ENCODE data around the gene ATE1.
A peak's percentile ranks its signal among the peaks of the same experiment; 100 is the strongest.
"Not testable (repeated sequence)": the region's sequence is repeated elsewhere in the genome, so short reads cannot be mapped to it uniquely, and the experiment has no call there.

ATE1 gene

DNA sequence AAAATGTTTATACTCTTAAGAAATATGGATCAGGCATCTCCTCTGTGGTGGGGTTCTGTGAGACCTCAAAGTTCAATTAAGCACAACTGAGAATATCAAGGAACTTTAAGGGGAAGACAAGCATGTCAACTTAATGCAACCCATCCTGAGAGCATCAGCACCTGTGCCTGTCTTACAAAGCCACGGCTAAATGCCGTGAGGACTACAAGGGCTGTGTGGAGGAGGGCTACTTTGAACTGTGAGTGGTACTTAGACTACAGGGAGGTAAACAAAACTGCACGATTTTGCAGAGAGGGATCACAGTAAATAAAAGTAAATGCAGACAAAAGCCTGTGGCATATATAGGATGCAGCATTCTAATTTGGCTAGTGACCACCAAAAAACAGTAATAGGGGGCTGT, 139.1 kb downstream of the ATE1 start:
- no peak for DNase-seq (ENCODE audit: low spot score)

DNA sequence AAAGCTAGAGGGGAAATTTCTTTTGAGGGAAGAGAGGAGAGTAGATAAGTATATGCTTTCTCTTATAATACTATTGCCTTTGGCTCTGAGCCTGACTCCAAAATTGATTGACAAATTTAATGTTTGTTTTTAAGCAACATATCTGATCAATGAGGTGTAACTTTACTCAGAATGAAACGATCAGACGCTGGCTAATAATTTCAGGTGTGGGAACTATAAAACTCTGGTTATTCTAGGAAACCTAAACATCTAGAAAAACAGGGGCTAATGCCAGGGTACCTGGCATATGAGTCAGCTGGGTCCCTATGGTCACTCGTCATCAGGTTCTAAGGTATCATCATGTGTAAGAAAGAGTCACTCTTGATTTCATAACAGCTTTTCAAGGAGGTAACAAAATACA, 139.7 kb downstream of the ATE1 start:
- DNase-seq (ENCODE audit: low spot score), result peak; percentile 85

DNA sequence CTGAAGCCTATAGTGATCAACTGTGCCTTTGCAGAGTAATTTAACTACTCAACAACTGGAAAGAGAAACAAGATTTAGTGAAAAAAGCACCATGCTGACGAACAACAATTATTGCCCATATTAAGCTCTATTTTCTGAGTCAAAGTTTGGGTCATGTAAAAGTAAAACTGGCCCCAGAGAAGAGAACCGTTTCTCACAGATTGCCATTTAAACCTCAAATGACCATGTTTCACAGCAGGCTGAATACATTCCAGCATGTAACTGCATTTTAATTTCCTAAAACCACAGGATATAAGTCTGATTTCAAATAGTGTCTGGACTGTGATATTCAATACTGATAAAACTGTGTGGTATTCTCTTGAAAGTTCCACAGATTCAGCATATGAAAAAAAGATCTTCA, 140.7 kb downstream of the ATE1 start:
- no peak for DNase-seq (ENCODE audit: low spot score)

DNA sequence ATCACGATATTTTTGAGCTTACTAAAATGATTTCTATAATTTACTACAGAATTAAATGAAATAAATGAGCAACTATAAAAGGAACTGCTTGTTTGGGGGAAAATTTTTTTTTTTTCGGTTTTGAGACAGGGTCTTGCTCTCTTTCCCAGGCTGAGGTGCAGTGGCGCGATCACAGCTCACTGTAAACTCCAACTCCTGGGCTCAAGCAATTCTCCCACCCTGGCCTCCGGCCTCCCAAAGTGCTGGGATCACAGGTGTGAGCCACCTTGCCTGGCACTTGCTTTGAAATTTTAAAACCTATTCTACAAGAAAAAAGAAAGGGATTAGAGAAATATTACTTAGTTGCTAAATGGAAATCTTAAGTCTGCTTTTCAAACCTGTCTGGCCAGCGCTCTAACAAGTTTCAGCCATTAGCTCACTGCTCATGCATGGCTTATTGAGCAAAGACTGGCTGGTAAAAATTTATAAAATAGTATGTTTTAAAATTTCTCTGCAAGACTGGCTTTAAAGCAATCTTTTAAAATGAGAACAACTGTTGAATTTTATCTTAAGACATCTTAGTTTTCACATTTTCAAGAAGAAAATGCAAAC, 144.0 kb downstream of the ATE1 start:
- DNase-seq (ENCODE audit: low spot score), result no peak

DNA sequence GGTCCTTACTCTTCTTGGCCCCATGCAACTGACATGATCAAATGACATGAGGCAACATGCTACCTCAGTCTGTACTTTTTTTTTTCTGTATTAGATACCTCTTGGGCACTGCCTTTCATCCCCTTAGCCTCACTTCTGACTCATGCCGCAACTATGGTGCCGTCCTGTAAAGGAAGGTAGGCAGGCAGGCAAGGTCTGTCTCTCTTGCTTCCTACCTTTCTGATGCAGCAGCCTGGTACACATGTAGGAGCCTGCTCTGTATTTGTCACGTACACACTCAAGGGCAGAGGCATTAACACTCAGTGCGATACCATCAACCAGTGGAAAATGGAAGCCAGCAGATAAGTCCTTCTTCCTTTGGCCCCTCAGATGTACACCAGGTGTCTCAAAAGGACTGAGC, 146.7 kb downstream of the ATE1 start:
- DNase-seq (ENCODE audit: low spot score), result peak; percentile 78

DNA sequence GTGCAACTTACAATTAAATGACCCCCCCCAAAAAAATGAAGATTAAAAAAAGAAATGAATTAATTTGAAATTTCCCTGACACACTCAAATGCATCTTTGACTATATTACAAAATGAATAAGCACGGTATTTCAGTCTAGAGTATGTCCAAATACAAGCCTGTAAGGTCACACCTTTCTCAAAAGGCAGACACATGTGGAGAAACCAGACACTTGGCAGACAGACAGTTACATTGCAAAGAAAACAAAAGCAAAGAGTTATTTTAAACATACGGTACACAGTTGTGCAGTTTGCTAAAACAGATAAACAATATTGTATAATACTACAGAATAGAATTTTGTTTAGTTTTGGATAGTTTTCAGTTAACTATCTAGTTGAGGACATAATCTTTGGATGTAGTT, 153.0 kb downstream of the ATE1 start:
- DNase-seq (ENCODE audit: low spot score), result no peak

DNA sequence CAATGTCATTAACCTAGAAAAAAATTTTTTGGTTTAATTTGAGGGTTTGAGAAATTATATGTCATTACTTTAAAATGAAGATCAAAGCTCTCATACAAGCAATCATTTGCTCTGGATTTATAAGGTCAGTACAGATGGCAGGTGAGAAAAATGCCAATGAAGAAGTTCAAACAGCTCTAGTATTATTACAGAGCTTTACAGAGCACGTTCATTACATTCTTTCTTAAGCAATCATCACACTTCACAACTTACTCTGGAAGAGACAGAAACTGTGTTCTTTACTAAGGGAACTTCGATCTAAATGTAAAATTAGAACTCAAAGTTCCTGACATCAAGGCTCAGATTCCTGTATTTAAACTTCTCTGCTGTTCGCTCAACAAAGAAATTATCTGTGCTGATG, 153.4 kb downstream of the ATE1 start:
- peak; percentile 55 for DNase-seq (ENCODE audit: low spot score)

DNA sequence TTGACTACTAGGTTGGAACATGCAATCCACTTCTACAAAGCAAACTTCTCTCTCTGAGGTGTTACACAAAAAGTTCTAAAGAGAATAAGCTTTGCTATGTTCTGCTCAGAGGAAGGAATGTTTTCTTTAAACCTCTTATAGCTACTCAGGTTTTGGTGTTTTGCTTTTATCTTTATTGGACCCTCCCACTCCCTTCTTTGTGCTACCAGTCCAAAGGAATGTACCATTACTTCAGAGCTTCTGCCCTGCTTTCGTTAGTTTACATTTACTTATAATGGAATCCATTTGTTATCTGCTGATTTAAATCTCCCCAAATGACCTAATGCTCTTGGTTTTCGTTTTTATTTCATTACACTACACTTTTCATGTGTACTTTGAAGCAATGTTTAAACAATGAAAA, 154.9 kb downstream of the ATE1 start:
- DNase-seq (ENCODE audit: low spot score), result no peak

DNA sequence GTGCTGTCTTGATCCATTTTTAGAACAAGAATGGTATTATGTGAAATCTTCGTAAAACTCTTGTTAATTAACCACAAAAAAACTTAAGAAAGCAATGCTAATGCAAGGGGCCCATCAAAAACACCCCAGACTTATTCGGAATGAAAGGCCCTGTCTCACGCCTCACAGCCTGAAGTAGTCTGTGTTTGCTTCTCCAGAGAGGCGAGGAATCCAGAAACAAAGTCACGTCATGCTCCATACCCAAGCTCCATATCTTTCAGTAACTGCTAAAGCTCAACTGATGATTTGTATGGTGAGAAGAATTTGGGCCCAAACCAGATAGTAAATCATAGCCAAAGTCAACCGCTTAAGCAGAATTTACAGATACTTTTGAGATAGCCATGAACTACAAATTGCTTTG, 155.4 kb downstream of the ATE1 start:
- DNase-seq (ENCODE audit: low spot score), result no peak

DNA sequence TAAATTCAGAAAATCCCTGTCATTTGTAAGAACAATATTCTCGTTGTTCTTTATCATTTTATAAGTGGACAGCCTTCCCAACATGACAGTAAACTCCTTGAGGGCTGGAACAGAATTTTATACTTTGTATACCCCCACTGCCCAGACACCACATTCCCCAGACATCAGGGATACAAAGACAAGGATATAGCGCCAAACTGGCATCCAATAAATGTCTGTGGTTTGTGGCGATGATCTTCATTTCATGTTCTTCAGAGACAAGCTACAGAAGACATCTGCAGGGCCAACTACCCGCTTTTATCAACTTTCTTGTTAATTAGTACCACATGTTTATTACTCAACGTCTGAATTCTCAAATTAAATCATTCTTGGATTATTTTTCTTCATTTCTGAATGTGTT, 155.9 kb downstream of the ATE1 start:
- DNase-seq (ENCODE audit: low spot score), result no peak

DNA sequence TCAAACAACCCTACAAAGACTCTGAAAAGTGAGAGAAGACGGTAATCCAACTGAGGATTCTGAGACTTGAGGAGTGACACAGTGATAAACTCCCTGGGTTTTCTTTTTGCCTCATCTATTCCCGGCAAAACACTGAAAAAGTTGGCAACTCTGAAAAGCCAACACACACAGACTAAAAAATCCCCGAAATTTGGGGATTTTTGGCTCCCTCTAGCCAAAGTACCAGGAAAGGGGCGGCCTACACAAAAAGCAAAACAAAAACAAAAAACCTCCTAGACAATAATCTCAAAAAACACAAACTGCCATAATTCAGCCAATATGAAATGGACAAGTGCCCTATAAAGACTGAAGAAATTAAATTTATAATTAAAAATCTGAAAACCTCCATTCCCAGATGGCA, 161.4 kb downstream of the ATE1 start:
- DNase-seq (ENCODE audit: low spot score), result no peak

DNA sequence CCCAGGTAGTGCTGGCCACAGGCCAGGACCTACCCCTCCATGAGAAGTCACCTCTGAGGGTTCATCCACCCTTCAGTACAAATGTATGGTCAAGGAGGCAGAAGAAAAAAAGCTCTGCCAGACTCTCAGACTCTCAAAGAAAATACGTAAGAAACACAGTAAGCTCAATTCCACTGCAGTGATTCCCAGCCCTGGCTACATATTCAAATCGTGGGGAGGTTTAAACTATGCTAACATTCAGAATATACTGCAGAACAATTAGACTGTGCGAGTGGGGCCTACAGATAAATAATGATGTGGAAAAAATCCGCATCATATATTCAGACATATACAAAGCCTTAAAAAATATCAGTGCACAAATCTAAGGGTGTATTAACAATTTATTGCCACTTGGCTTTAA, 162.6 kb downstream of the ATE1 start:
- DNase-seq (ENCODE audit: low spot score), result no peak

DNA sequence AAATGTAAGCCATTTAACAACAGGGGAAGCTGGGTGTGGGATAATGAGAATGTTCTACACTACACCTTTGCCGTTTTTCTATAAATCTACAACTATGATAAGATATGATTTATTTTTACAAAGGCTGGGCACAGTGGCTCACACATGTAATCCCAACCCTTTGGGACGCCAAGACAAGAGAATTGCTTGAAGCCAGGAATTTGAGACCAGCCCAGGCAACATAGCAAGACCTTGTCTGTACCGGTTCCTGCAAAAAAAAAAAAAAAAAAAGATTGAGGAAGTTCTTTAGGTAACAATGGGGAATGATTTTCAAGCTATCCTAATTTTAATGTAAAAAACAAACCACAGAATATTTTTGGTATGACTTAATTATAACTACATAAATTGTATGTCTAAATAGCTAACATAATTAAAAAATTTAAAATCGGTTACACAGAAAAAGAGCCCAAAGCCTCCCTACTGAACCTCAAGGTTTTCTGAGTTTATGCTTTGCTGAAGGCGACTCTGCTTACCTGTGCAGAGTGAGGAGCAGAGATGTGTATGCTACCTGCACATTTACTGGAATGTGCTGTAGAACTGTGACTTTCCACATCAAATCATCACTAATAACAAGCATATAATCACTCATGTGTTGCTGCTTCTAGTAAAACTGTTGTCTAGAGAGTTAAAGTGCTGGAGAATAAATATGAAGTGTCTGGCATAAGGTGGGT, 163.4 kb downstream of the ATE1 start:
- DNase-seq (ENCODE audit: low spot score), result no peak

DNA sequence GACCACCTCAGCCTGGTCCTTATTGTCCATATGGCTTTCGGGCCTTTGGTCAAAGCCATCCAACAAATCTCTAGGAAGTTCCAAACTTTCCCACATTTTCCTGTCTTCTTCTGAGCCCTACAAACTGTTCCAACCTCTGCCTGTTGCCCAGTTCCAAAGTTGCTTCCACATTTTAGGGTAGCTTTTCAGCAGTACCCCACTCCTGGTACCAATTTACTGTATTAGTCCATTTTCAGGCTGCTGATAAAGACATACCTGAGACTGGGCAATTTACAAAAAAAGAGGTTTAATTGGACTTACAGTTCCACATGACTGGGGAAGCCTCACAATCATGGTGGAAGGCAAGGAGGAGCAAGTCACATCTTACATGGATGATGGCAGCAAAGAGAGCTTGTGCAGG, 170.6 kb downstream of the ATE1 start:
- DNase-seq (ENCODE audit: low spot score), result not testable (repeated sequence)

DNA sequence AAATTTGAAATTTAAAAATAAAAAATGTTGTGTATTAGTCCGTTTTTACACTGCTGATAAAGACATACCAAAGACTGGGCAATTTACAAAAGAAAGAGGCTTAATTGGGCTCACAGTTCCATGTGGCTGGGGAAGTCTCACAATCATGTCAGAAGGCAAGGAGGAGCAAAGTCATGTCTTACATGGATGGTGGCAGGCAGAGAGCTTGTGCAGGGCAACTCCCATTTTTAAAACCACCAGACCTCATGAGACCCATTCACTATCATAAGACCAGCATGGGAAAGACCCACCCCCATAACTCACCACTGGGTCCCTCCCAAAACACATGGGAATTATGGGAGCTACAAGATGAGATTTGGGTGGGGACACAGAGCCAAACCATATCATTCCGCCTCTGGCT, 172.3 kb downstream of the ATE1 start:
- DNase-seq (ENCODE audit: low spot score), result not testable (repeated sequence)

DNA sequence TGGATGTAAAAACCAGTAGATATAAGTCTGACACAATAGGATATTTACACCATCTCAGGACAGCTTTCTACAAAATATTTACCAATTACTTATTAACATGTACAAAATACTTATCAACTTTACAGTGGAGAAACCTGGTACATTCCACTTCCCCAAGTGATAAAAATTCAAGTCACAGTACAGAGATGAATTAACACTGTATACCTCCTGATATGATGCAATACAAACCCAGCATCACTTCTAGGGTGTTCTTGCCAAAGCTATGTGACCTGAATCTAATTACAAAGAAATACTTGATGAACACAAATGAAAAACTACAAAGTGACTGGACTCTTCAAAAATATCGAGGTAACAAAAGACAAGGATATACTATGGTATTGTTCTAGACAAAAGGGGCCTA, 173.2 kb downstream of the ATE1 start:
- peak; percentile 6 for DNase-seq (ENCODE audit: low spot score)

DNA sequence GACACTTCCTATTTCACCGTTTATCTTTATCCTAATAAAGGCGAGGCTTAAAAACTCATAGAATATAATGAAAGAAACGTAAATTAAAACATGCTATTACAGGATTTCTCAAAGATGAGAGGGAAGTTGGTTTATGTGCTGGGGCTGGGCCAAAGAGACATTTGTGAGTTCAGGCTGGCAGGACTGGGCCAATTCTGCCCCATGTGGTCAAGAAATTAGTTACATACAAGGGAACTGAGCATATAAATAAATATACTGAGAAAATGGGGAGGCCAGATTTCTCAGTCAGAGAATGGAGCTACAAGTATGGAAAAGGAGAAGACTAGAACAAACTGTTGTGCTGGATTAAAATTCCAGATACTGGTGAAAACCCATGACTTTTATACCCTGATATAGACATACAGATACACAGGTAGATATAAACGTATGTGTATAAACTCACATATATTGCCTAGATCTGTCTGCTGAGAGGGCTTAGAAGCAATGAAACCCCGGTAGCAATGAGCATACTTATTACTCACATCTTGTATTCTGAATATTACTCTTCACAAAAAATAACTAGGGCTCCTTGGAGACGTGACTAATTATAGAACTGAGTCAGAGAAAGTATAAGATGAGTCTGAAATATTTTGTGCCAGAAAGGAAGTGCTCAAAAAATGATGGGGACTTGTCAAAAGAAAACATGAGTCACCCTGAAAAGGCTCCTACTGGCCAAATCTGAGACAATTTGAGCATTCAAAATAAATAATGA, 173.9 kb downstream of the ATE1 start:
- peak; percentile 90 for DNase-seq (ENCODE audit: low spot score)

DNA sequence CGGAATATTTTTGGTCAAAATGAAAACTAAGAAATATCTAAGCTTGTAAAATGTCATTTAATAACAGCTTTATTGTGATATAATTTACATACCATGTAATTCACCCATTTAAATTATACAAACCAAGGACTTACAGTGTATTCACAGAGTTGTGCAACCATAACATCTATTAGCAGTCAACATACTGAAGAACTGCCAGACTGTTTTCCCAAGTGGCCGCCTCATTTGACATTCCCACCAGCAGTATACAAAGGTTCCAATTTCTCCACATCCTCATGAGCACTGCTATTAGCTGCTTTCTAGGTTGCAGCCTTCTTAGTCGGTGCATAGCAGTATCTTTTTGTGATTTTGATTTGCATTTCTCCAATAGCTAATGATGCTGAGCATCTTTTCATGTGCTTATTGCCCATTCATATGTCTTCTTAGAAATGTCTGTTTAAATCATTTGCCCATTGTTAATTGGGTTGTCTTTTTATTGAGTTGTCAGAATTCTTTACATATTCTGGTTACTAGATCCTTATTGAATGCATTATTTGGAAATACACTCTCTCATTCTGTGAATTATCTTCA, 176.6 kb downstream of the ATE1 start:
- no peak for DNase-seq (ENCODE audit: low spot score)

DNA sequence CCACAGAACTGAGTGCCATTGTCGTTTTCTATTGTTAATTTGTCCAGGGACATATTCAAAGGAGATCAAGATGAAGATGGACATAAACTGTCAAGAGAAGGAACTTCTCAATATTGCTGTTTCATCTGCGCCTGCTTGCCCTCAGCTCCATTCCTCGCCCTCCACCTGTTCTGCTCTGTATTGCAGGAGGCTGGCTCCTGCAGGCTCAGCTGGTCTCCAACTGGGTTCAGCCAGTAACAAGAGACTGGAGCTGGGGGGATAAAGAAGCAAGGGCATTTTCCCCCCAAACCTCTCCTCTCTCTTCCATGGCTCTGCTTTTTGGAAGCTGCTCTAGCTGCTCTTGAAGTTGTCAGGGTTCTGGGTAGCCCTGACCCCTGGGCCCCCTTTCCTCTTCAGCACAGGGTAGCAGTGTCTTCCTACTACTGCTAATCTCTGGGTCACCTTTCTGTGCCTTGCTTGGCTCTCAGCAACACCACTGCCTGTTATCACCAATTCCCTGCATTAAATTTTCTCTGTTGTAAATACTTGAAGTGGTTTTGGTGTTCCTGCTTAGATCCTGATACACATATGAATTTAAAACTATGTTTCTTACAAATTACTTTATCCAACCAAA, 180.6 kb downstream of the ATE1 start:
- no peak for DNase-seq (ENCODE audit: low spot score)

DNA sequence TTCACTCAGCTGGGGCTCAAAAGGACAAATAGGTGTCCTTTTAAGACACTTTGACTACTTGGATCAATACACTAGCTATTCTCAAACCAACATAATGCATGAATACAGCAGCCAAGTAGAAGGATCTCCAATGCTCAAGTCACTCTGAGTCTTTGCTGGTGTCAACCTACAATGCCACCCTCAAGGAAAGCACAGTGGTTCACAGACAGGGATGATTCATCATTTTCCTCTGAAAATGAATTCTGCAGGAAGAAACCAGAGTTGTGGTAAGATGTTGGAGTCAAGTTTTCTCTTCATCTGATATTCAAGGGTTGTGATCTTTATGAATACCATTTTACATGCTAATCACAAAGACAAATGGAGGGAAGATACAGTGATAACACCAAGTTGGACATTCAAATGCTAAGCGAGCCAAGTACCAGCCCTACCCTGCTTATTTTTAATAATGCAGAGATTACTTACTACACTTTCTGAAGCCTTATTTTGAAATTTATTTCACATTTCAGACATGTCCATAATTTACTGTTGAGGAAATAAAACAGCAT, 186.5 kb downstream of the ATE1 start:
- peak; percentile 18 for DNase-seq (ENCODE audit: low spot score)

DNA sequence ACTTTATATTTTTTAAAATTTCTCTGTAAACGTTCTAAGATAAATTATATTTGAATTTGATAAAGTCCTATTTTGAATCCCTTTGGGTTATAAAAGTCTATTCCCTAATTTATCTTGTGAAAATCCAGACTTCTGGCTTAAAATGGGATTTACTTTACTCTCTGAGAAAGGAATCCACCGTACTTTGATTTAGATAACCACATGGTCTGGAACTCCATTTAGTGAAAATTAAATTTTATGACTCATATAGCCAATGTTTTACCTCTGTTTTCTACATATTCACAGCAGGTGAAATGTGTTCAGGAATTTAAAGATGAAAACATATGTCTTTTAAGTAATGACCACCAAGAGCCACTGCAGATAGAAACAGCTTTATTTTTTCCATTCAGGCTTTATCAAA, 187.8 kb downstream of the ATE1 start:
- no peak for DNase-seq (ENCODE audit: low spot score)

DNA sequence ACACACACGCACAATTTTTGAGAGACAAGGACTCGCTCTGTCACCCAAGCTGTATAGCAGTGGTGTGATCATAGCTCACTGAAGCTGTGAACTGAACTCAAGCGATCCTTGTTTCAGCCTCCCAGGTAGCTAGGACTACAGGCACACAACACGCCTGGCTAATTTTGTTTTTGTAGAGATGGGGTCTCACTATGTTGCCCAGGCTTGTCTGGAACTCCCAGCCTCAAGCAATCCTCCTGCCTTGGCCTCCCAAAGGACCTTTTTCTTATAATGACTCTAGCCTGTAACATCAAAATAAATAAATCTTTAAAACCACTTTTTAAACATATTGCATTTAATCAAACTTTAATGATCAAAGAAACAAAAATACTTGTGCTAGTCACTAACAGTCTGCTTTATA, 188.7 kb downstream of the ATE1 start:
- DNase-seq (ENCODE audit: low spot score), result no peak
